AG04449 (cell line): ENCODE measurements around the gene NOC2L.
A peak's percentile ranks its signal among the peaks of the same experiment; 100 is the strongest.

ENCODE experiments used
- CTCF ChIA-PET: fragments of 350-600 bp; formaldehyde crosslinking; extraction: SDS; loops from one replicate; lab custom pipeline; 2021; ENCODE audit warnings: antibody characterized with exemption; lab: Yijun Ruan, JAX
- POLR2A ChIA-PET: fragments of 400-600, 350-600 bp; formaldehyde crosslinking; extraction: SDS; loops from one replicate; lab custom pipeline; 2020; ENCODE audit warnings: antibody characterized with exemption, inconsistent platforms; lab: Yijun Ruan, JAX
- DNase-seq: peaks from one replicate; pipeline ENCODE4 v3.0.0-alpha.2; 2010; ENCODE audit warnings: low read depth, low spot score
- H3K4me3 ChIP-seq: 2 replicates; pipeline ENCODE4 v1.5.1; 2011; ENCODE audit warnings: low read depth, mild to moderate bottlenecking, control low read depth, low read length
- TF ChIP-seq, protein P1 (sequence below): IDR thresholded peaks from one replicate; pipeline ENCODE4 v1.5.1; 2011; ENCODE audit warnings: mild to moderate bottlenecking, moderate library complexity, low read length, control low read depth, inconsistent platforms; ENCODE audit not compliant: insufficient read depth; ENCODE audit errors: missing control alignments

NOC2L gene

DNA sequence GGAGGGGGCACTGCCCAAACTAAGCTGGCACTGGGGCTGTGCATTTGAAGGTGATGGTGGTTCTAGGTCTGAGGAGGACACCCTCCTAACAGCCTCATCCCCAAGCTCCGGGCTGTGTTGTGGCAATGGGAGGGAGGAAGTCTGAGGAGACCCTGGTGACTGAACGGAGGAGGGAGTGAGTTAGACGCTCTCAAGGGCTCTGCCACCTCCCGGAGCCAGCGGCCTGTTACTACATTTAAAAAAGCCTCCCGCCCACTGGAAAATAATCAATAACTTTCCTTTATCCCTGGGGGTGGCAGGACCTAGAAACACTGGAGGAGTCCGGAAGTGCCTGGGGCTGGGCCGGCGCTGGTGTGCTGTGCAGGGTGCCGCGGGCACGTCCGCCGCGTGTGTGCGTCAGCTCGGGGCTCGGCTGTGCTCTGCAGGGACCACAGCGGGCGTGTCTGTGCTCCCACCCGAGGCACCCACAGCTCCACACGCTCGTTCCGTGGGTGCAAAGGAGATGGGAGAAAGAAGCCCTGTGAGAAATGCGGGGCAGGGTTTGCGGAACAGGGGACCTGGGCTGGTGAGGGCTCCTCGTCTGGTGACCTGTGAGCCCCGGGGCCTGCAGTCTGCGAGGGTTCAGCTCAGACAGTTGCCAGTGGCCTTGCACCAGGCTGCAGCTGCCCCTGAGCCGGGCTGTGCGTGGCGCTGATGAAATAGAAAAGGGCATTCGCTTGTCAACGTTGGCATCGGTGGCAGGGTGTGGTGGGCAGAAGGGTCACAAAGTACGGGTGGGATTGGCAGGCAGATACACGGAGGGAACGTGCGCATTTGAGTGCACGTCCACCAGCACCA, 30.0 kb downstream of the NOC2L start:
- ChIA-PET CTCF (interaction anchor here (5.4 to 6.5 kb wide), 2 partner anchors 11 to 24 kb away, joined by 27 to 29 read pairs; no protein-coding TSS in a partner anchor), POLR2A (interaction anchor here (1.0 kb wide), 1 partner anchor 15 kb away, joined by 3 read pairs; no protein-coding TSS in a partner anchor)
- TF ChIP-seq, protein P1, sequence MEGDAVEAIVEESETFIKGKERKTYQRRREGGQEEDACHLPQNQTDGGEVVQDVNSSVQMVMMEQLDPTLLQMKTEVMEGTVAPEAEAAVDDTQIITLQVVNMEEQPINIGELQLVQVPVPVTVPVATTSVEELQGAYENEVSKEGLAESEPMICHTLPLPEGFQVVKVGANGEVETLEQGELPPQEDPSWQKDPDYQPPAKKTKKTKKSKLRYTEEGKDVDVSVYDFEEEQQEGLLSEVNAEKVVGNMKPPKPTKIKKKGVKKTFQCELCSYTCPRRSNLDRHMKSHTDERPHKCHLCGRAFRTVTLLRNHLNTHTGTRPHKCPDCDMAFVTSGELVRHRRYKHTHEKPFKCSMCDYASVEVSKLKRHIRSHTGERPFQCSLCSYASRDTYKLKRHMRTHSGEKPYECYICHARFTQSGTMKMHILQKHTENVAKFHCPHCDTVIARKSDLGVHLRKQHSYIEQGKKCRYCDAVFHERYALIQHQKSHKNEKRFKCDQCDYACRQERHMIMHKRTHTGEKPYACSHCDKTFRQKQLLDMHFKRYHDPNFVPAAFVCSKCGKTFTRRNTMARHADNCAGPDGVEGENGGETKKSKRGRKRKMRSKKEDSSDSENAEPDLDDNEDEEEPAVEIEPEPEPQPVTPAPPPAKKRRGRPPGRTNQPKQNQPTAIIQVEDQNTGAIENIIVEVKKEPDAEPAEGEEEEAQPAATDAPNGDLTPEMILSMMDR = no peak
- DNase-seq = no peak
- H3K4me3 ChIP-seq = no peak overlapping the region

GRCh38 chr1:927748-928147, 31.3 kb downstream of the NOC2L start:
- CTCF ChIA-PET = interaction anchor here (5.4 to 6.5 kb wide), 2 partner anchors 12 to 23 kb away, joined by 27 to 29 read pairs; no protein-coding TSS in a partner anchor

GRCh38 chr1:927234-927633, 31.8 kb downstream of the NOC2L start:
- ChIA-PET POLR2A (no interaction called here), CTCF (interaction anchor here (1.8 to 6.5 kb wide), 2 partner anchors 13 to 15 kb away, joined by 5 to 29 read pairs; no protein-coding TSS in a partner anchor)
- no peak overlapping the region for H3K4me3 ChIP-seq
- DNase-seq = no peak
- TF ChIP-seq, protein P1 = no peak

More at GRCh38 chr1:927748-928147, 31.3 kb downstream of the NOC2L start:
- TF ChIP-seq, protein P1 = no peak
- H3K4me3 ChIP-seq = no peak overlapping the region
- DNase-seq = no peak
- POLR2A ChIA-PET = no interaction called here

- TF ChIP-seq, protein P1 = no peak
- ChIA-PET CTCF (interaction anchor here (0.8 to 6.5 kb wide), 3 partner anchors 13 to 33 kb away, joined by 3 to 29 read pairs (median 5); partner anchors contain the start of gene NOC2L), POLR2A (no interaction called here)
- H3K4me3 ChIP-seq = peak overlapping the region; percentile 59
- DNase-seq = no peak
Measured at GRCh38 chr1:925561-926421, 33.3 kb downstream of the NOC2L start.

- no peak for DNase-seq
- H3K4me3 ChIP-seq = peak overlapping the region; percentile 59
- TF ChIP-seq, protein P1 = no peak
- ChIA-PET CTCF (no interaction called here), POLR2A (no interaction called here)
Measured at GRCh38 chr1:924656-925560, 34.1 kb downstream of the NOC2L start.
